Effector CD4-positive, alpha-beta T cell (primary cell): ENCODE measurements around the gene FCHSD2.

Source experiments
- DNase-seq: peaks from one replicate; pipeline ENCODE4 v3.0.0-alpha.2; 2020

FCHSD2 gene

GRCh38 chr11:72962084-72962483 is 180.0 kb downstream of the FCHSD2 start:
- no peak for DNase-seq

GRCh38 chr11:72959998-72960731 is 182.0 kb downstream of the FCHSD2 start:
- DNase-seq = no peak

GRCh38 chr11:72958791-72959190 is 183.3 kb downstream of the FCHSD2 start:
- no peak for DNase-seq

GRCh38 chr11:72955466-72955865 is 186.7 kb downstream of the FCHSD2 start:
- DNase-seq = no peak

- no peak for DNase-seq
Measured at GRCh38 chr11:72954860-72955259, 187.3 kb downstream of the FCHSD2 start.

GRCh38 chr11:72953637-72954036 is 188.5 kb downstream of the FCHSD2 start:
- no peak for DNase-seq

- DNase-seq = no peak
Measured at GRCh38 chr11:72951888-72952287, 190.2 kb downstream of the FCHSD2 start.

GRCh38 chr11:72951193-72951592 is 190.9 kb downstream of the FCHSD2 start:
- no peak for DNase-seq

GRCh38 chr11:72950685-72951084 is 191.4 kb downstream of the FCHSD2 start:
- no peak for DNase-seq

GRCh38 chr11:72947229-72947628 is 194.9 kb downstream of the FCHSD2 start:
- no peak for DNase-seq

- DNase-seq = no peak
Measured at GRCh38 chr11:72943664-72944063, 198.5 kb downstream of the FCHSD2 start.

GRCh38 chr11:72940417-72940816 is 201.7 kb downstream of the FCHSD2 start:
- no peak for DNase-seq

- no peak for DNase-seq
Measured at GRCh38 chr11:72939031-72939430, 203.1 kb downstream of the FCHSD2 start.

- DNase-seq = no peak
Measured at GRCh38 chr11:72937439-72937838, 204.7 kb downstream of the FCHSD2 start.

GRCh38 chr11:72935700-72936099 is 206.4 kb downstream of the FCHSD2 start:
- no peak for DNase-seq

GRCh38 chr11:72932132-72932570 is 210.0 kb downstream of the FCHSD2 start:
- no peak for DNase-seq

GRCh38 chr11:72930008-72930407 is 212.1 kb downstream of the FCHSD2 start:
- DNase-seq = no peak

- no peak for DNase-seq
Measured at GRCh38 chr11:72929256-72929655, 212.9 kb downstream of the FCHSD2 start.

GRCh38 chr11:72927380-72927779 is 214.7 kb downstream of the FCHSD2 start:
- no peak for DNase-seq

GRCh38 chr11:72926076-72926475 is 216.0 kb downstream of the FCHSD2 start:
- no peak for DNase-seq

GRCh38 chr11:72925656-72926055 is 216.5 kb downstream of the FCHSD2 start:
- DNase-seq = no peak

GRCh38 chr11:72924568-72925190 is 217.4 kb downstream of the FCHSD2 start:
- DNase-seq = no peak

GRCh38 chr11:72921028-72921716 is 220.9 kb downstream of the FCHSD2 start:
- DNase-seq = no peak

- DNase-seq = no peak
Measured at GRCh38 chr11:72920001-72920400, 222.1 kb downstream of the FCHSD2 start.
